ENCODE measurements around the gene ADM2. TPM values are rescaled to one million over a fixed set of nuclear protein-coding genes. Genes with fewer than 3 reads are reported as not detected.

Gene ADM2
- total and polyA plus RNA-seq, 2 donors (not counting 1 experiment from before 2014, with no cell fraction given), result 0.73 to 5.8 TPM

DNA sequence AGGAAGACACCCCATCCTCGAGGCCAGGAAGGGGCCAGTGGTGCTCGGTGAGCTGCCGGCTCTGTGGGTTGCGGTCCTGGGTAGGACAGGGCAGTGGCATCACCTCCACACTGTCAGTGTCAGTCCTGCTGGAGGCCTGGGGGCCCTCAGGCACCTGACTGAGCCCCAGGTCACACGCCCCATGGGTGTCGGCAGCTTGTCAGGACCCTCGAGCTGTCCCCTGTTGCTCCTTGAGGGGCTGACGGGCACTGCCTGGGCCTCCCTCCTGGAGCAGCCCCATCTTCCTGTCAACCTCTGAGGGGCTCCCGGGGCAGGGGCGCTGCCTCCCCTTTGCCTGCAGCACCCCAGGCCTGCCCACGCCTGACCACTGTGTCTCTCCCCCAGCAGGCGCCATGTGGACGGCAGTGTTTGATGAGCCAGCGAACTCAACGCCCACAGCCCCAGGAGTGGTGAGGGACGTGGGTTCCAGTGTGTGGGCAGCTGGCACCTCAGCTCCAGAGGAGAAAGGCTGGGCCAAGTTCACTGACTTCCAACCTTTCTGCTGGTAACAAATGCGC, 42.0 kb upstream of the ADM2 start:
- Histone ChIP-seq H3K36me3 (ENCODE audit: control insufficient read depth, insufficient read depth, low read length) (peaks cover 29% of the 10 kb centered on the region), H3K79me2 (ENCODE audit: control insufficient read depth, insufficient read depth, low read length) (no peaks in the 10 kb centered on the region), H3K4me3 (replicated peaks in 1 of 4; ENCODE audit: control extremely low read depth in 1 of 4, insufficient read depth in 1 of 4, low read depth in 3 of 4, low read length in 4 of 4) (no peak overlapping the region), H3K9ac (ENCODE audit: insufficient read depth, low read length) (no peak overlapping the region), H3K27me3 (ENCODE audit: control insufficient read depth, insufficient read depth, low read length) (no peaks in the 10 kb centered on the region), H3K4me1 (ENCODE audit: control insufficient read depth, extremely low read depth, insufficient read depth, low read length) (peaks cover 2% of the 10 kb centered on the region), H4K20me1 (ENCODE audit: control insufficient read depth, extremely low read depth, insufficient read depth, low read length) (no peaks in the 10 kb centered on the region), H3K9me3 (ENCODE audit: control insufficient read depth, insufficient read depth, low read depth, low read length) (no peaks in the 10 kb centered on the region), H3K4me2 (ENCODE audit: extremely low read depth, insufficient read depth, low read length) (no peak overlapping the region), H2AFZ (ENCODE audit: low read length) (no peak overlapping the region), H3K27ac (ENCODE audit: insufficient read depth, low read length) (no peak overlapping the region)
- TF ChIP-seq, protein P1, sequence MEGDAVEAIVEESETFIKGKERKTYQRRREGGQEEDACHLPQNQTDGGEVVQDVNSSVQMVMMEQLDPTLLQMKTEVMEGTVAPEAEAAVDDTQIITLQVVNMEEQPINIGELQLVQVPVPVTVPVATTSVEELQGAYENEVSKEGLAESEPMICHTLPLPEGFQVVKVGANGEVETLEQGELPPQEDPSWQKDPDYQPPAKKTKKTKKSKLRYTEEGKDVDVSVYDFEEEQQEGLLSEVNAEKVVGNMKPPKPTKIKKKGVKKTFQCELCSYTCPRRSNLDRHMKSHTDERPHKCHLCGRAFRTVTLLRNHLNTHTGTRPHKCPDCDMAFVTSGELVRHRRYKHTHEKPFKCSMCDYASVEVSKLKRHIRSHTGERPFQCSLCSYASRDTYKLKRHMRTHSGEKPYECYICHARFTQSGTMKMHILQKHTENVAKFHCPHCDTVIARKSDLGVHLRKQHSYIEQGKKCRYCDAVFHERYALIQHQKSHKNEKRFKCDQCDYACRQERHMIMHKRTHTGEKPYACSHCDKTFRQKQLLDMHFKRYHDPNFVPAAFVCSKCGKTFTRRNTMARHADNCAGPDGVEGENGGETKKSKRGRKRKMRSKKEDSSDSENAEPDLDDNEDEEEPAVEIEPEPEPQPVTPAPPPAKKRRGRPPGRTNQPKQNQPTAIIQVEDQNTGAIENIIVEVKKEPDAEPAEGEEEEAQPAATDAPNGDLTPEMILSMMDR (conservative IDR thresholded peaks at IDR 0.05 in 1 of 2, IDR thresholded peaks at IDR 0.05 in 1 of 2; ENCODE audit: low read depth in 1 of 2, low read length in 2 of 2), result no peak
- TF ChIP-seq EZH2 (IDR thresholded peaks at IDR 0.05; ENCODE audit: low read length, missing control alignments), result no peak
- no peak for DNase-seq (ENCODE audit: low read depth in 2 of 2)

DNA sequence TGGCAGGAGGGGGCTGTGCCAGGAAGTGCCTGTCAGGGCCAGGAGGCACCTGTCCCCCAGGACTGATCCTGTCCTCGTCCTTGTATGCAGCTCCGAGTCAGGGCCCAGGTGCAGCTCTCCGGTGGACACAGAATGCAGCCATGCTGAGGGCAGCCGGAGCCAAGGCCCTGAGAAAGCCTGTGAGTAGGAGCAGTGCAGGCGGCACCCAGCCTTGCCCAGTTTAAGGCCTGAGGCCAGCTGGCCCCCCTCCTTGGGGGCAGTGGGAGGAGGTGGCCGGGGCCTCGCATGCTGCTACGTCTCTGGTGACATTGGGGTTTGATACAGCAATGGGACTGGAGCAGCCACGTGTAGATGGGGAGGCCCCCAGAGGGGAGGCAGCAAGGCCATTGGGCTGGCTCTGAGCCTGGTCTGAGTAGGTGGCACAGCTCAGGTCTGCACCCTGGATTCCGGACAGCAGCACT, 41.4 kb upstream of the ADM2 start:
- DNase-seq (ENCODE audit: low read depth in 2 of 2), result no peak
- TF ChIP-seq, protein P1 (conservative IDR thresholded peaks at IDR 0.05 in 1 of 2, IDR thresholded peaks at IDR 0.05 in 1 of 2; ENCODE audit: low read depth in 1 of 2, low read length in 2 of 2), result no peak
- no peak for TF ChIP-seq EZH2 (IDR thresholded peaks at IDR 0.05; ENCODE audit: low read length, missing control alignments)
- peaks cover 30% of the 10 kb centered on the region for H3K36me3 ChIP-seq (ENCODE audit: control insufficient read depth, insufficient read depth, low read length)

DNA sequence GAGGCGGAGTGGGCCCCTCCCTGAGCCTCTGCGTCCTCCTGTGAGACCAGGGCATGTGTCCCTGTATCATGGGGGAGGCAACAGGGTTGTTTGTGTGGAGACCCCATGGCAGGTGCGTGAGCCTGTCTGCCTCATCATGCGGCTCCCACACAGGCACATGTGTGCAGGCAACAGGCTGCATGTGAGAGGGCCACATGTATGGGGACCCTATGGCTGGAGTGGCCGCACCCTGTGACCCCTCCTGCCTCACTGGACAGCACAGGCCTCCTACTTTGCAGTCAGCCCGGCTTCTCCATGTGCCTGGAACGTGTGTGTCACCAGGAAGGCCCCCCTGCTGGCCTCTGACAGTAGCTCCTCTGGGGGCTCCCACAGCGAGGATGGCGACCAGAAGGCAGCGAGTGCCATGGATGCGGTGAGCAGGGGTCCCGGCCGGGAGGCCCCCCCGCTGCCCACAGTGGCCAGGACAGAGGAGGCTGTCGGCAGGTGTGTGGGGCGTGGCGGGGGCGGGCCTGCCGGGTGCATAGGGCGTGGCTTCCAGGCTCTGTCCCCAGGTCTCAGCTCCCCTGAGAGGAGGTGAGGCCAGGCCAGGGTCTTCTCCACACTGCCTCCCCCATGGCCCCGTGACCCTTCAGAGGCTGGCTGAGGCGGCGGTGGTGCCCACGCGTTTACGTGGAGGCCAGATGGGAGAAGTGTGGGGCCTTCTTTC, 40.6 kb upstream of the ADM2 start:
- Histone ChIP-seq H3K9me3 (ENCODE audit: control insufficient read depth, insufficient read depth, low read depth, low read length) (no peaks in the 10 kb centered on the region), H4K20me1 (ENCODE audit: control insufficient read depth, extremely low read depth, insufficient read depth, low read length) (no peaks in the 10 kb centered on the region), H3K4me1 (ENCODE audit: control insufficient read depth, extremely low read depth, insufficient read depth, low read length) (peaks cover 8% of the 10 kb centered on the region), H3K36me3 (ENCODE audit: control insufficient read depth, insufficient read depth, low read length) (peaks cover 33% of the 10 kb centered on the region), H3K4me3 (replicated peaks in 1 of 4; ENCODE audit: control extremely low read depth in 1 of 4, insufficient read depth in 1 of 4, low read depth in 3 of 4, low read length in 4 of 4) (no peak overlapping the region), H2AFZ (ENCODE audit: low read length) (no peak overlapping the region), H3K27me3 (ENCODE audit: control insufficient read depth, insufficient read depth, low read length) (no peaks in the 10 kb centered on the region), H3K9ac (ENCODE audit: insufficient read depth, low read length) (no peak overlapping the region), H3K4me2 (ENCODE audit: extremely low read depth, insufficient read depth, low read length) (no peak overlapping the region), H3K27ac (ENCODE audit: insufficient read depth, low read length) (no peak overlapping the region), H3K79me2 (ENCODE audit: control insufficient read depth, insufficient read depth, low read length) (no peaks in the 10 kb centered on the region)
- DNase-seq (ENCODE audit: low read depth in 2 of 2), result no peak
- TF ChIP-seq, protein P1 (conservative IDR thresholded peaks at IDR 0.05 in 1 of 2, IDR thresholded peaks at IDR 0.05 in 1 of 2; ENCODE audit: low read depth in 1 of 2, low read length in 2 of 2), result no peak
- TF ChIP-seq EZH2 (IDR thresholded peaks at IDR 0.05; ENCODE audit: low read length, missing control alignments), result no peak

More for the DNA sequence above, 41.4 kb upstream of the ADM2 start:
- Histone ChIP-seq H2AFZ (ENCODE audit: low read length) (no peak overlapping the region), H4K20me1 (ENCODE audit: control insufficient read depth, extremely low read depth, insufficient read depth, low read length) (no peaks in the 10 kb centered on the region), H3K27me3 (ENCODE audit: control insufficient read depth, insufficient read depth, low read length) (no peaks in the 10 kb centered on the region), H3K4me1 (ENCODE audit: control insufficient read depth, extremely low read depth, insufficient read depth, low read length) (peaks cover 7% of the 10 kb centered on the region), H3K9me3 (ENCODE audit: control insufficient read depth, insufficient read depth, low read depth, low read length) (no peaks in the 10 kb centered on the region), H3K4me2 (ENCODE audit: extremely low read depth, insufficient read depth, low read length) (no peak overlapping the region), H3K4me3 (replicated peaks in 1 of 4; ENCODE audit: control extremely low read depth in 1 of 4, insufficient read depth in 1 of 4, low read depth in 3 of 4, low read length in 4 of 4) (no peak overlapping the region), H3K9ac (ENCODE audit: insufficient read depth, low read length) (no peak overlapping the region), H3K27ac (ENCODE audit: insufficient read depth, low read length) (no peak overlapping the region), H3K79me2 (ENCODE audit: control insufficient read depth, insufficient read depth, low read length) (no peaks in the 10 kb centered on the region)

All from fibroblast of lung (primary cell).